Gastroesophageal sphincter (tissue), 3 donors: Measurements from ENCODE around the gene PITPNM2.

Experiments used
- CTCF ChIP-seq, 4 experiments: fragments of 200-600 bp in 2 of 4; fragments of 450-650 bp in 2 of 4; sonication (generic) in 1 of 4; IDR thresholded peaks; one replicate each; pipeline ENCODE4 v1.5.1; 2017 to 2019; ENCODE audit warnings: antibody characterized with exemption in 4 of 4, mild to moderate bottlenecking in 2 of 4, moderate library complexity in 2 of 4
- POLR2A ChIP-seq, 2 donors: fragments of 450-650 bp; IDR thresholded peaks; one replicate each; pipeline ENCODE4 v1.6.1; 2017; ENCODE audit warnings: antibody characterized with exemption in 2 of 2, mild to moderate bottlenecking in 2 of 2, moderate library complexity in 1 of 2
- POLR2AphosphoS5 ChIP-seq: sonication (generic); formaldehyde crosslinking; IDR thresholded peaks from one replicate; pipeline ENCODE4 v1.6.1; 2017; ENCODE audit warnings: antibody characterized with exemption

GRCh38 chr12:123180171-123180570, 29.3 kb upstream of the PITPNM2 start:
- TF ChIP-seq CTCF (IDR thresholded peaks at IDR 0.05) (no peak), POLR2A (IDR thresholded peaks at IDR 0.05) (no peak), POLR2AphosphoS5 (no peak)
